Activated CD4-positive, alpha-beta T cell treated with anti-CD3 and anti-CD28 coated beads, Interleukin-2, amount 50 U/mL, for 24 hours (primary cell): Measurements from ENCODE around the gene CHIA.
A peak's percentile ranks its signal among the peaks of the same experiment; 100 is the strongest.

Experiments used
- DNase-seq, 2 donors: peaks; one replicate each; pipeline ENCODE4 v3.0.0-alpha.2; 2020; ENCODE audit warnings: low read depth in 1 of 2, low spot score in 1 of 2

The CHIA gene

DNA sequence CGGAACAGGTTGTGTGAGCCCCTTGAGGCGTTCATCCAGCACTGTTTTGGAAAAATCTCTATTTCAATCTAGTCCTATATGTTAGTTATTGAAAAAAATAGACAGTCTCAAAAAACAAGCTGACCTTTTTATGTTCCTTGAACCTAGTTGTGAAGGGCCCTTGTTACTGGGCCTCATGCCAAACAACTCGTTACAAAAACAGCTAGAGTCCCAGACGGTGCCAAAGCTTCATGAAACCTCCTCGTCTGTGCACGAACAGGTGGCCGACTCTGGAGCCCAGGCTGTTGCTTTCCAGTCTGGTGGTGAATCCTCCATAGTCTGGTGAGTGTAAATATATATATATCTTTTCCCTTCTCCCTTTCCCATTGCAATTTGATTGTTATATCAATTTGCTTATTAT, at the start of gene CHIA:
Gene CHIA, plus strand, starts transcription at position 222 of the 400 bp plus-strand sequence. CDS start 19,617 bp downstream, outside the sequence.
- DNase-seq: no peak

DNA sequence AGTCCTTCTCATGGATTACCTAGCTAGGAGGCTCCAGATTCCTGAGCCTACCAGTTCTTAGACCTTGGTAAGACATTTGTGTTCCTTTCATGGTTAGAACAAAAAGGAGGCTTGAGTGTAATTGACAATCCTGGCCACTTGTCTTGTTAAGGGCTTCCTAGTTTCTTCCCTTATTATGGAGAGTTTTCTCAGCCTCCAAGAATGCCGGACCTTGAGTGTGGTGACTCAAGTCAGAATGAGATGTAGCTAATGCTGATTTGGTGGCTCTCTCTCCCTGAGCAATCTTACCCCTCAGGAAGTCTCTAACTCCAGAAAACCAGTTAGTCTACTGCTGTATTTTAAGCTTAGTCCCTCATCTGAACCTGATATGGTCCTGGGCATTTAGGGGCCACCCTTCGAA, 48.9 kb upstream of the CHIA start:
- no peak for DNase-seq

DNA sequence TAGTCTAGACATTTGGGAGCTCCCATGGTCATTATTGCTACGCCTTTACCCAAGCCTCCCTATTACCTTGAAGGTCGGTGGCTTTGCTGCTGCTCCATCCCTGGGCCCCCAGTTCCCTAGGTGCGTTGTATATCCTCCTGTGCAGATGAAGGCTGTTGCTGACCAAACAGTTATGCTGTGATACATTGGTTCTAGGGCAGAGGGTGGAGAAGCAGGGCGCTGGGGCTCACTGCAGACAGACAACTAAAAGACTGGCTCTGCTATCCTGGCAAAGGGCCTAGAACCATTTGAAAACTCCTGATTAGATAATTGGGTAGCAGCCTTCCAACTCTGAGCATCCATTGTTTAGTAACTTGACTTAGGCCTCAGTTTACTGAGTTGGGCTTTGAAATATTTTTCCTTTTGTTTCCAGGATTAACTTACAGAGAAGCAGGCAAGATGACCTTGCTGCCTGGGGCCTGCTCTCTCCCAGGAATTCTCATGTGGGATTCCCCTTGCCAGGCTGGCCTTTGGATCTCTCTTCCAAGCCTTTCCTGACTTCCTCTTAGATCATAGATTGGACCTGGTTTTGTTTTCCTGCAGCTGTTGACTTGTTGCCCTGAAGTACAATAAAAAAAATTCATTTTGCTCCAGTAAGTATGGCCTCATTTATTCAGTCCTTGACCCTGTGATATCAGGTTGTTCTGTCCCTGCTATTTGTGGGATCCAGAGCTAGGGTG, 47.7 kb upstream of the CHIA start:
- no peak for DNase-seq

DNA sequence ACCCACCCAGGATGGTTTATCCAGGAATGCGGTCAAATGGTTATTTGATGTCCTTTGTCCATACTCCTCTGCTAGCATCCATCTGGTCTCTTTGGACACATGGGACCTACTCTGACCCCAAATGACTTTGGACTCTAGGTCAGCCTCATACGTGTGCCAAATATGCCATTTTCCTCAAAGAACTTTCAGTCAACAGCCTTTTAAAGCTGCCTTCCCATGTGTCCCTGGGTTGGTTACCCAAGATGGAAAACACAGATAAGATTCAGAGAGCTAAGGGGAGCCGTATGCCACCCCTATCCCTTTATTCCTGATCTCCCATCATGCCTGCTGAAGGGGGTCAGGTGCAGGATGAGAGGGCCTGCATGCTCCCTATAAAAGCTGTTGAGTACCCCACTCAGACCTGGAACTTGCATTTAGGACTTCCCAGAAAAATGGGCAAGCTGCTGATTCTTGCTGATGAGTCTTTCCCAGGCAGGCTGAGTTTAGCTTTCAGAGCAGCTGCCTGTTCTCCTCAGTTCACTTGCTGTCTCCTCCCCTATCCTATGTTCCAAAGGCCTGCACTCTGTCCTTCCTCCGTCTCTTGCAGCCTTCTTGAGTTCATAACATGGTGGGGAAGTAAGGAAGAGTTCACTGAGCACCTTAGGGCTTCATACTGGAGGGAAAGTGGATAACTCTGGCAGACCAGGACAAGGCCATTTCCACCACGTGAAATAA, 43.4 kb upstream of the CHIA start:
- DNase-seq: no peak

DNA sequence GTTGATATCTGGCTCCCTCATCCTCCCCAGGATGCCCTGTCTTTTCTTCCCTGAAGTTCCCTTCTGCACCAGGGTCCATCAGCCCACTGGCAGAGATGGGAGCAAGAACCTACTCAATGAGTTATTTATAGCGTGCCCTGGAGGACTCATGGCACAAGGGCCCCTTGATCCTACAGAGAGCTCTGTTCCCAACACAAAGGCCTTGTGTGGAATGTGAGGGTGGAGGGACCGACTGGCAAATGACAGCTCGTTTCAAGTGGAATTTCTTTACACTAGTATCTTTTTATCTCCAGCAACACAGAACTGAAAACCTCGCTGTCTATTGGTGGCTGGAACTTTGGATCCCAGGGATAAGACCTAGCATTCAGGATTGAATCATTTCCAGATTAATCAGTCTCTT, 40.7 kb upstream of the CHIA start:
- DNase-seq: no peak

DNA sequence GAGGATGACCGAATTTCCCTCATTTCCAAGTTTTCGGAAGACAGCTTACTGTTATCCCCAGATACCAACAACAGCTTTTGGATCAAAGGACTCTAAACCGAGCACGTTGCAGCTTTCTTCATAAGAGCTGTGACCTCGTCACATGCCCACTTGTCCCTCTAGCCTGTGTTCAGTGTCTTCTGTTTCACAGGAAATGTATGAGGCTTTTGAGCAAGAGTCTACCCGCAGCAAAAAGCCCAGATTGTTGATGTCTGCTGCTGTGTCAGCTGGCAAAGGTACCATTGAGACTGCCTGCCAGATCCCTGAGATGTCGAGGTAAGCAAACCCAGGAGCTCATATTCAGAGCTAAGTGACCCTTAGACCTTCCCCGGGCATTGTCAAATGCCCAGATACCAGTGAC, 39.1 kb upstream of the CHIA start:
- DNase-seq: no peak

DNA sequence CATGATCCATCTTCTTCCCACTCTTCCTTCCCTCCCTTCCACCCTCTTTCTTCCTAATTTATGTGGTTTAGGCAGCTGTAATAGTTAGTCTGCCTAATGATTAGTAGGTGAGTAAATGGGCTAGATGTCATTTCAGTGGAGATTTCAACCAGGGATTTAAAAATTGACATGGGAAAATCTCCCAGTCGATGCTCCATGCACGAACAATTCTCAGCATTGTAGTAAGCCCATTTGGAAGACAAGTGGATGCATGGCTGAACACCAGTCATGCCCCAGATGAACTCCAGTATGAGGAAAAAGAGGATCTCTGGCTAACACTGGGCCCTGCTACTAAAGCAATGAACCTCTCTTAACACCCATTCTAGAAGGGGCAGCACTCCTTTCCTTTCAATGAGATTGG, 37.9 kb upstream of the CHIA start:
- DNase-seq: no peak

DNA sequence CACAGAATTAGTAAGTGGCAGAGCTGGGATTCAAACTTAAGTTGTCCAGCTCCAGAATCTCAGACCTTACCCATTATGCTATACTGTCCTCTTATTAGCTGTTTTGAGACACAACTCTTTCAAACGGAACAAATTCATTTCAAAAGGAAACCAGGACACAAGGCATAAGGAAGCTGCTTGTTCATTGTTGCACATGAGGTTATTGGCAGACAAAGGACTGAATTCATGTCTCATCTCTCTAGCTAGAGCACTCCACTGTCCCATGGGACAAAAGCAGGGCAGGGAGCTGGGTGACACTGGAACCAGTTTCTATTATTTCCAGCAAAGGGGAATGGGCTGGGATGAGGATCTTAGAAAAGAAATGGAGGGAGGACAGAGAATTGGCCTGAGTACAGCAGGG, 36.8 kb upstream of the CHIA start:
- no peak for DNase-seq

DNA sequence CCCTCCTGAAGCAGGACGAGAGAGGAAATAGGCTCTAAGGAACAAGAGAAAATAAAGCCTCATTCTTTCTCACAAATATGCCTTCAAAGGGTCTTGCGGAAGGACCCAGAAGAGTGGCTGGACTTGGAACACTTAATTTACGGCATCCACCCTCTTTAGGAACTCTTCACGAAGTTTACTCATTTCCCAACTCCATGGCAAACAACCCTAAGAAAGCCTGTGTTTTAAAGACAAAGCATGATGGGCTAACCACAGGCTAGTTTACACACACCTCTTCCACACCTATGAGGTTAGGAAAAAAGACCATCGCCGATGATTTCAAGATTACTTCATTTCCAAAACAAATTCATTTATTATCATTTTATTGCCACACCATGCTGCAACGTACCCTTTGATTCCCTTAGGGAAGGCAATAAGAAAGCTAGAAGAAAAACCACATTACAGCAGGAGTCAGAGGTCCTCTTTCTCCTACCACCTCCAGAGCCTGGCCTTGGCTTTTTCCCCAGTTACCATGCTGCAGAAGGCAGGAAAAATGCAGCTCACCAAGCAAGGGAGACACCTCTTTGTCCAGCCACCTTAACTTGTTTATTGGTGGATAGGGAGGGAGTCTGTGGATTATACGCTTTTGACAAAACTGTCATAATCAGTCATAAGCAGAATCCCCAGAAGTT, 33.5 kb upstream of the CHIA start:
- no peak for DNase-seq

DNA sequence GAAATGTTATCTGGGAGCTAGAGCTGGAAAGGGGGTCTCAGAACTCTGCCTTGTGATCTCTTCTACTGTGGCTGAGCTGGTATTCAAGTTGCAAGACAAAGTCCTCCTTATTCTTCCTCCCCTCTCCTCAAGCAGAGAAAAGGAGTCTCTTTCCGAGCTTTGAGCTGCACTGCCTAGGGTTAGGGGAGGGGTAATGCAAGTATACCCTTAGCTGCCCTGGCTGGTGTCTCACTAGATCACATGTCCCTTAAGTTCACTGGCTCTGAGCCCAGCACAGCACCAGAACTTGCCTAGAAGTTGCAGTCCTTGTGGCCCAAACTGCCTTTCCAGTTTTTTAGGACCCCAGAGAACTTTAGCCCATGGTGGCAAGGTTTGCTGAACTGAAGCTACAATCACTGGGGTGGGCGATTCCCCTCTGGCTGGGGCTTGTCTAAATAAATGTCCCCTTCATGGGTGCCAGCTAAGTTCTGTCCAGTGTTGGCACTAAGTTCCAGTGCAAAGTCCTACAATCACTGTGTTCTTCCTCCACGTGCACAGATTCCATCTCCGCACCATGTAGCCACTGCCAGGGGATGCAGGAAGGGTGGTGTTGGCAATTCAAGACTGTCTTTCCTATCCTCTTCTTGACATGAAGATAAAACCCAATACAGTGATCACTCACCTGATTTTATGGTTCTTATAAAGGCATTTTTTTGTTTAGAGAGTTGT, 22.7 kb upstream of the CHIA start:
- DNase-seq: no peak

DNA sequence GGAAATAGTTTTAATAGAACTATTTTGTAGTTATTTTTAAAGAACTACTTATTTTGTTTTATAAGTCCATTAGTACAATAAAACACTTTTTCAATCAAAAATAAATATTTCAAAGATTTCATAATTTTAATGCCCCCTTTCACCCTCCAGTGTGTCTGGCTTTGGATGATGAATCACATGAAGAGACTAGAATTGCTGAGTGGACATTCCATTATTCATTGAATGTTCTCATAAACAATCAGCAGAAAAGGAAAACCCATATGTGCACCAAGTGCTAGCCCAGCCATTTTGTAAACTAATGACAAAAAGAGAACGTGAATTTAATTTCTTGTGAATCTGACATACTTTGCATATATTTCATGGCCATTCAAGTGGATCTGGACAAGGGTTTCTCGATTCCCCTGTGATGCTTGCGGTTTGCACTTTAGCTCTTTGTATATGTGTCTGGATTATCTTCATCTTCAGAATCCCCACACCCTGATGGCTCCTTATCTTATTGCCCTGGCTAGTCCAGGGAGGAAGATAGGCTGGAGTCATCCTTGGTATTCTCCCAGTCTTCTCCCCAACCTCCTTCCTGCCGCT, 20.7 kb upstream of the CHIA start:
- DNase-seq: no peak

DNA sequence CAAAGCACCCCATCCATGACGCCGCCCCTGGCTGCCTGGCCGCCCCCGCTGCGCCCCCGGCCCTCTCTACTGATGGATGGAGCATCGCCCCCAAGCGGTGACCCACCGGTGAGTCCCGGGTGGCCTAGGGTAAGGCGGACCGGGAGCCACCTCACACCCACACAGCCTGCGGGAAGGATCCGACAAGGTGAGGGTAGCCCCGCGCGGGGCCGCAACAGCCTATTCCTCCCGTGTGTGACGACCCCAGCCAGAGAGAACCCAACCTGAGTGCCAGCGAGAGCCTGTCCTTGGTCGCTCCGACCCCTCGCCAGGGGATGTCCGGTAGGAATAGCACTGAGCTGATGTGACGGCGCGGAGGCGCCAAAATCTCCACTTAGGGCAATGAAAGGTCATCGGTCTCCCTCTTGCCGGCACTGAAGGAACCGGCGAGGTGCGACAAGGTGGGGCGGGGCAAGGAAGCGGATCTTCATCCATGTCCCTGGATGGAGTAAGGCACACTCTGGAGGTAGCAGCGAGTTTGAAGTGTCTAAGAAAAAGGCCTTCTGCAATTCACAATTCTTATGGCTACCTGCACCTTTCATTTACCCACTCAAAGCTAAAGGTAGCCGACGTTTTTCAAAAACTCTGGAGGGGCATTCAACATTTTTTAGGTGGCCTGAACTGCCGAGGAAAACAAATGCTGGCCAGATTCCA, 19.7 kb upstream of the CHIA start:
- DNase-seq: no peak

DNA sequence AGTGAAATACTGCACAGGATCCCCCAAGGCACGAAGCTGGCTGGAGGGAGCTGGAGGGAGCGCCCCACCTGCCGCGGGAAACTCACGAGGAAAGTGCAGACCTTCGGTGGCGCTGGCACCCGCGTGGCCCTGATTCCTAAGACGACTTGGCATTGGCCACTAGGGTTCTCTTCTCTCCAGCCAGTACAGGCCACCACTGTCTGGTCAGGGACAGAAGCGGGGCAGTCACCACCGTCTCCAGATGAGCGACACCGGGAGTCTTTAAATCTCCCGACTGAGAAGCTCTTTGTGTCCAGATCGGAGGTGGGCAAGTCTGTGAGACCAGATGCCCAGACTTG, 19.2 kb upstream of the CHIA start:
- no peak for DNase-seq

DNA sequence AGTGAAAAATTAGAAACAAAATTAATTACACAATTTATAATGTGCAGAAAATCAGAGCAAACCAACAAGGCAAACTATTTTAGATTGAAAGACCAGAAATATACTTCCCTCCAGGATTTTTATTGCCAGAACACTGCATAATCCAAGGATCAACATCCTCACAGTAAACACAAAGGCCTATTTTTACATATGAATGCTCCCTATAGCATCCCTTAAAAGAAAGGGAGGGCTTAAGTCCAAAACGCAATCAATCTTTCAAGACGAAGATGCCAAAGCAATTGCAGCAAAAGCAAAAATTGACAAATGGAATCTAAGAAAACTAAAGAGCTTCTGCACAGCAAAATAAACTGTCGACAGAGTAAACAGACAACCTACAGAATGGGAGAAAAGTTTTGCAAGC, 18.6 kb upstream of the CHIA start:
- no peak for DNase-seq

DNA sequence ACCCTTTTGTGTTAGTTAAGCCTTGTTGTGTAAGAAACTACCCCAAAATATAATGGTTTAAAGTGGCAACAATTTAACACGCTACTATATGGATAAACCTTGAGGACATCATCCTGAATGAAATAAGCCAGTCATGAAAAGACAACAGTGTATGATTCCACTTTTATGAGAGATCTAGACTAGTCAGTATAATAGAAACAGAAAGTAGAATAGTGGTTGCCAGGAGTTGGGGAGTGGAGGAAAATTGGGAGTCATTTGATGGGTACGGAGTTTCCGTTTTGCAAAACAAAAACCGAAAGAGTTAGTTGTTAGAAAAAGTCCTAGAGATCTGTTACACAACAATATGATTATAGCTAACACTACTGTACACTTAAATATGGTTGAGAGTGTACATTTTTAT, 16.0 kb upstream of the CHIA start:
- peak in 1 of 2 donors; percentile 14 for DNase-seq

DNA sequence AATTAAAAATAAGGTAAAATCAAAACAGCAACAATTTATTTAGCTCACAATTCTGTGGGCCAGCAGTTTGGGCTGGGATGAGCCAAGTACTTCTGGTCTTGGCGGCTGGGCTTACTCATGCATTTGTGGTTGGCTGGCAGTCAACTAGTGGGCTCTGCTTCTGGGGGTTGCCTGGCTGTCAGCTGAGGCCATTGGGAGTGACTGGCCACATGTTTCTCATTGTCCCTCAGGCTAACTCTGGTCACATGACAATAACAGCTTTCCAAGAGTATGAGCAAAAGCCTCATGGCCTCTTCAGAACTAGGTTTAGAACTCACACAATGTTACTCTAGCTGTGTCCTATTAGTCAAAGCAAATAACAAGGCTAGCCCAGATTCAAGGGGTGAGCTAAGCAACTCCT, 15.6 kb upstream of the CHIA start:
- no peak for DNase-seq

DNA sequence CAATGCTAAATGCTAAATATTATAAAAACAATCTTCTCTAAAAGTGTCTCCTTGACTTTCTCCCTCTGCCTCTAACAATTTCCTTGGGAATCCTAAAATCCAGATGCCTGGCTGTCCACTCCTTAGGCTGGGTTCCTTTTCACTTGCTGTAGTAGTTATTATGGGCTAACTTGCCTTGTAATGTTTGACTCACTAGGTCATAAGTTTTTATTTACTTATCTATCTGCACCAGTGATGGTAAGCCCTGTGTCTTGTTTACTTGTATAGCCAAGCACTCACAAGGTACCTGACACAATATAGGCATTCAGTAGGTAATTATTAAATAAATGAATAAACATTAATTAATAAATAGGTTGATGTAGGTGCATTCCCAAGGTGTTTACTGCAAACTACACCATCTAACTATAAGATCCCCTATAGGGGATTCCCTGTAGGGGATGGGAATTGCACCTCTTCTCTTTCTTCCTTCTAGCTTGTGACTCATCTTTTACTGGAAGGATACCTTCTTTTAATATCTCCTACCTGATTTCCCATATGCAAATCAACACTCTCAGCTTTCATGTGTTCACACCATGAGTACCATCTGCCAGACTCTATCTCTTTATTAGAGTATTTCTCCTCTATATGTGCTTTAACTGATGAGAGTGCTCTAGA, 14.7 kb upstream of the CHIA start:
- no peak for DNase-seq

DNA sequence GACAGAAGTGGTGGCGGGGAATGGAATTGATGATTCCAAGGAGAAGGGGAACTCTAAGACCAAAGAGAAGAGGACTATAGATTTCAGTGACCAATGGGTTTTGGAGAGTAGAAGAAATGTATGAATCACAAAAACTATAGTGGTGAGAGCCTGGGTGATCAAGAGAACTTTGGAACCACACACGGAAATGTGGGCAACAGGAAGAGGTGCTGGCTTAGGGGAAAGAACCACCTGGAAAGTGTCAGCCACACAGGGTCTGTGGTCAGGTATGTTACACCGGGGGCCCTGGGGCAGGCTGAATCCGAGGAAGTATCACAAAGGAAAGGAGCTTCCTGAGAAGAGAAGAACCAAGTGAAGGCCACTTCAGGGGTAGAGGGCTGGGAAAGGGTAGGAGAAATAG, 11.5 kb upstream of the CHIA start:
- no peak for DNase-seq

DNA sequence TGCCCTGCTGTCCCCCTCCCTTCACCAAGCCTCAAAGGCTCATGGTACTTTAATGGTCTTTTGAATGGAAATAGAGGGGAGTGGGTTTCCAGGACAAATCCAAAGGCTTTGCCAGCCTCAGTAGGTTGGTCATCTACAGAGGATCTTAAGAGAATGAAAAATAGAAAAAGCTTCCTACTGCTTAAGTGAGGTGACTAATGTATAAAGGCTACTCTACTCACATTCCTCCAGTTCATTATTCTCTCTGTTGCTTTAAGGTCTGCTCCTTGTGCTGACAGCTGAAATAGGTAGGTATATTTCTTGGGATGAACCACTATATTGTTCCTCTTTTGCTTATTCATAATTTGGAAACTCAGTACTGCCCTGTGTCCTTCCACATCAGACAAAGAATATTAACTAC, 10.4 kb upstream of the CHIA start:
- DNase-seq: no peak

DNA sequence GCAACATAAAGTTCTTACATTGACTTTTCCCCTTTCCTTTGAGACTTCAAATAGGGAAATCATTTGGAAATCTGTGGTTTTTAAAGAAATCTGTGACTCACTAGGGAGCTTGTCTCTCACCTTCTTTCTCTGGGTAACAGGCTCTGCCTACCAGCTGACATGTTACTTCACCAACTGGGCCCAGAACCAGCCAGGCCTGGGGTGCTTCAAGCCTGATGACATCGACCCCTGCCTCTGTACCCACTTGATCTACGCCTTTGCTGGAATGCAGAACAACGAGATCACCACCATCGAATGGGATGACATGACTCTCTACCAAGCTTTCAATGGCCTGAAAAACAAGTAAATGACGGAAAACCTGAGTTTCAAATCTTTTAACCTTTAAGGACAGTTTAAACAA, 9.2 kb upstream of the CHIA start:
- DNase-seq: no peak
